Endothelial cell (in vitro differentiated cells): ENCODE measurements around the gene CTXN1. TPM values are rescaled to one million over a fixed set of nuclear protein-coding genes. Genes with fewer than 3 reads are reported as not detected.
A peak's percentile ranks its signal among the peaks of the same experiment; 100 is the strongest.
"Not testable (repeated sequence)": the region's sequence is repeated elsewhere in the genome, so short reads cannot be mapped to it uniquely, and the experiment has no call there.

ENCODE experiments used
- DNase-seq: peaks from one replicate; pipeline ENCODE4 v3.0.0; 2021; ENCODE audit warnings: low spot score
- H3K27ac Mint-ChIP-seq: one replicate; pipeline ENCODE4 v1.8.0; 2021; ENCODE audit warnings: mixed read lengths, inconsistent platforms; ENCODE audit not compliant: unreplicated experiment
- H3K27me3 Mint-ChIP-seq: one replicate; pipeline ENCODE4 v1.8.0; 2021; ENCODE audit warnings: mild to moderate bottlenecking, moderate library complexity, mixed read lengths, inconsistent platforms; ENCODE audit not compliant: unreplicated experiment
- H3K36me3 Mint-ChIP-seq: one replicate; pipeline ENCODE4 v1.8.0; 2021; ENCODE audit warnings: mild to moderate bottlenecking, low read depth, mixed read lengths, inconsistent platforms; ENCODE audit not compliant: unreplicated experiment
- H3K4me1 Mint-ChIP-seq: one replicate; pipeline ENCODE4 v1.8.0; 2021; ENCODE audit warnings: mild to moderate bottlenecking, mixed read lengths, inconsistent platforms; ENCODE audit not compliant: unreplicated experiment
- H3K4me3 Mint-ChIP-seq: one replicate; pipeline ENCODE4 v1.8.0; 2021; ENCODE audit warnings: mild to moderate bottlenecking, mixed read lengths, inconsistent platforms; ENCODE audit not compliant: unreplicated experiment
- H3K9me3 Mint-ChIP-seq: one replicate; pipeline ENCODE4 v1.8.0; 2021; ENCODE audit warnings: mixed read lengths, inconsistent platforms; ENCODE audit not compliant: unreplicated experiment
- total RNA-seq: library from RNA; stranded (reverse); fragmentation: NEBNext Ultra II Directional; extraction: Animal tissue kit (Norgen Biotek cat#: 25700); gene quantifications from one replicate; pipeline ENCODE4 v1.2.1, GENCODE V29; 2021; ENCODE audit not compliant: unreplicated experiment
- TF ChIP-seq, protein P1 (sequence below): fragments of 200-600 bp; sonication (generic); IDR thresholded peaks from one replicate; pipeline ENCODE4 v1.5.0; 2021; ENCODE audit warnings: antibody characterized with exemption; ENCODE audit not compliant: unreplicated experiment

Gene CTXN1
- total RNA-seq, 1 donor from 2014 or later = 18.3 TPM

DNA sequence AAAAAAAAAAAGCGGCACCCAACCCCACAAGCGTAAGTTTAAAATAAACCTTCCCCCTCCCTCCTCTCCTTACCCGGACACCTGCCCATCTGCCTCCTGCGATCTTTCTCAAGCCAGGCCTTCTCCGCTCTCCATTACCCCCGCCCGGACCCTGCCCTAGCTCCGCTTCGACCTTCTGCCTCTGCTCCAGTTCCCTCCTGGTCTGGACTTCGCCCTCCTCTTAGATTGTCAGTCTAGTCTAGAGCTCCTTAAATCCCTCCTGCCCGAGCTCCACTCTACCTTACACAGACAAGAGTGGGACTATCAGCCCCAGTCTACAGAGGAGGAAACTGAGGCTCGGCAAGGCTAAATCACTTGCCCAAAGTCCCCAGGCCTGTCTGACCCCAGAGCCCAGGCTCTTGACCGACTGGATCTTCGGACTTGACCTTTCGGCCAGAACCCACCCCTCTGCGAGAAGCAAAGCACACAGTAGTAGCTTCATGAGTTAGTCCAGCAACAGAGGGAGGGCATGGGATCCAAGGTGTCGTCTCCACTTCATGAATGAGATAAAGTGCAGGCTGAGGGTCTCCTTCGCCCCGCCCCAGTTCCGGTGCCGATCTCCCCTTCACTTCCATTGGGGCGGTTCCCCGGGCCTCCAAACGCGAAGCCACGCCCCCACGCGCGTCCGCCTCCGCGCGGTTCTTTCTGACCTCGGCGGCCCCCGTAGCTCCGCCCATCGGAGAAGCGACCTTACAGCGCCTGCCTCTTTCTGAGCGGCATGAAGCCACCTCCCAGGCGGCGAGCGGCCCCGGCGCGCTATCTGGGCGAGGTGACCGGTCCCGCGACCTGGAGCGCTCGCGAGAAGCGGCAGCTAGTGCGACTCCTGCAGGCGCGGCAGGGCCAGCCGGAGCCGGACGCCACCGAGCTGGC lies 6.1 kb downstream of the CTXN1 start, which contains the start of gene SNAPC2:
Gene SNAPC2, plus strand, starts transcription at position 729 of the 909 bp plus-strand sequence. Its CDS starts 29 bp downstream, at position 758.
- Mint-ChIP-seq H3K4me3 (peak within 1 kb of the TSS; percentile 88), H3K27me3 (peaks cover 24% of the 10 kb centered on the region), H3K27ac (peak within 1 kb of the TSS; percentile 64), H3K36me3 (peaks cover 8% of the 10 kb centered on the region), H3K9me3 (no peaks in the 10 kb centered on the region), H3K4me1 (peaks cover 12% of the 10 kb centered on the region)
- peak; percentile 97 for DNase-seq
- TF ChIP-seq, protein P1, sequence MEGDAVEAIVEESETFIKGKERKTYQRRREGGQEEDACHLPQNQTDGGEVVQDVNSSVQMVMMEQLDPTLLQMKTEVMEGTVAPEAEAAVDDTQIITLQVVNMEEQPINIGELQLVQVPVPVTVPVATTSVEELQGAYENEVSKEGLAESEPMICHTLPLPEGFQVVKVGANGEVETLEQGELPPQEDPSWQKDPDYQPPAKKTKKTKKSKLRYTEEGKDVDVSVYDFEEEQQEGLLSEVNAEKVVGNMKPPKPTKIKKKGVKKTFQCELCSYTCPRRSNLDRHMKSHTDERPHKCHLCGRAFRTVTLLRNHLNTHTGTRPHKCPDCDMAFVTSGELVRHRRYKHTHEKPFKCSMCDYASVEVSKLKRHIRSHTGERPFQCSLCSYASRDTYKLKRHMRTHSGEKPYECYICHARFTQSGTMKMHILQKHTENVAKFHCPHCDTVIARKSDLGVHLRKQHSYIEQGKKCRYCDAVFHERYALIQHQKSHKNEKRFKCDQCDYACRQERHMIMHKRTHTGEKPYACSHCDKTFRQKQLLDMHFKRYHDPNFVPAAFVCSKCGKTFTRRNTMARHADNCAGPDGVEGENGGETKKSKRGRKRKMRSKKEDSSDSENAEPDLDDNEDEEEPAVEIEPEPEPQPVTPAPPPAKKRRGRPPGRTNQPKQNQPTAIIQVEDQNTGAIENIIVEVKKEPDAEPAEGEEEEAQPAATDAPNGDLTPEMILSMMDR = no peak

DNA sequence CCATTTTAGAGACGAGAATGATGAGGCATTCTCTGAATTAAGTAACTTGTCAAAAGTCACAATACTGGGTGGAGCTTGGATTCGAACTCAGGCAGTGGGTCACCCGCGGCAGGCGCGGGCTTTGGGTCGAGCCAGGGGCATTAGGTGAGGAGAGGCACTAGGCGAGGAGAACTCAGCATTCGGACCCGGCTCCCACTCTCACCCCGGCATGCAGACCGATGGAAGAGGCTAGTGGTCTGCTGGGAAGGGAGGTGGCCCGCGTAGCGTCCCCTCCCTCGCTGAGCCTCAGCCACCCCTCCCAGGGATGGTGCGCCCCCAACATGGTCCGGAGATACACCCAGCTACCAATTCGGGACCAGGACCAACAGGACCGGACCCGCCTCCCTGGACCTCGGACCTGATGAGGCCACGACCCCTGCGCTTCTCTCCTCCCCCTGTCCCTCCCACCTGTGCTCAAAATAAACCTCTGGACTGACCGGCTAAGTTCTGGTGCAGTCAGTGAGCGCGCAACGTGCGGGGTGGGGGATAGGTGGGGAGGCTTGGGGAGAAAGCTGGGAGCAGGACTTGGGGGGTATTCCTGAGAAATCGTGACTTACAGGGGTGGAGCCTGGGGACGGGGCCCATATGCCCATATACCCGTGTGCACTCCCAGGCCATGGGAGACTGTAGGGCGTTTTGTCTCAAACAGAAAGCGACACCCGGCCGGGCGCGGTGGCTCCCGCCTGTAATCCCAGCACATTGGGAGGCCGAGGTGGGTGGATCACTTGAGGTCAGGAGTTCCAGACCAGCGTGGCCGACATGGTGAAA lies 7.1 kb downstream of the CTXN1 start:
- Mint-ChIP-seq H3K27ac (no peak overlapping the region), H3K27me3 (peaks cover 29% of the 10 kb centered on the region)
- TF ChIP-seq, protein P1 = no peak

DNA sequence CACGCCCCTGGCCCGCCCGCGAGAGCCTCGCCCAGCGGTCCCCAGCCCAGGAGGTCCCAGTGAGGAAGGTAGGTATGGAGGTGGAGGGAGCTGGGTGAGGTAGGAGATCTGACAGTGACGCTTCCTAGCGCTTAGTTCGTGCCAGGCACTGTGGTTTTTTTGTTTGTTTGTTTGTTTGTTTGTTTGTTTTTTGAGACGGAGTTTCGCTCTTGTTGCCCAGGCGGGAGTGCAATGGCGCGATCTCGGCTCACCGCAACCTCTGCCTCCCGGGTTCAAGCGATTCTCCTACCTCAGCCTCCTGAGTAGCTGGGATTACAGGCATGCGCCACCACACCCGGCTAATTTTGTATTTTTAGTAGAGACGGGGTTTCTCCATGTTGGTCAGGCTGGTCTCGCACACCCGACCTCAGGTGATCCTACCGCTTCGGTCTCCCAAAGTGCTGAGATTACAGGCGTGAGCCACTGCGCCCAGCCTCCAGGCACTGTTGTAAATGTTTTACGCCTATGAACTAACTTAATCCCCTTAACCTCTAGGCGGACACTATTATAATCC lies 7.8 kb downstream of the CTXN1 start:
- not testable (repeated sequence) for H3K27ac Mint-ChIP-seq, H3K4me3 Mint-ChIP-seq, DNase-seq, H3K36me3 Mint-ChIP-seq, H3K9me3 Mint-ChIP-seq
- H3K27me3 Mint-ChIP-seq = peaks cover 26% of the 10 kb centered on the region
- peaks cover 12% of the 10 kb centered on the region for H3K4me1 Mint-ChIP-seq

More for the DNA sequence above, 7.1 kb downstream of the CTXN1 start:
- no peaks in the 10 kb centered on the region for H3K9me3 Mint-ChIP-seq
- H3K4me1 Mint-ChIP-seq = peaks cover 12% of the 10 kb centered on the region
- no peak for DNase-seq
- peaks cover 8% of the 10 kb centered on the region for H3K36me3 Mint-ChIP-seq
- no peak overlapping the region for H3K4me3 Mint-ChIP-seq

DNA sequence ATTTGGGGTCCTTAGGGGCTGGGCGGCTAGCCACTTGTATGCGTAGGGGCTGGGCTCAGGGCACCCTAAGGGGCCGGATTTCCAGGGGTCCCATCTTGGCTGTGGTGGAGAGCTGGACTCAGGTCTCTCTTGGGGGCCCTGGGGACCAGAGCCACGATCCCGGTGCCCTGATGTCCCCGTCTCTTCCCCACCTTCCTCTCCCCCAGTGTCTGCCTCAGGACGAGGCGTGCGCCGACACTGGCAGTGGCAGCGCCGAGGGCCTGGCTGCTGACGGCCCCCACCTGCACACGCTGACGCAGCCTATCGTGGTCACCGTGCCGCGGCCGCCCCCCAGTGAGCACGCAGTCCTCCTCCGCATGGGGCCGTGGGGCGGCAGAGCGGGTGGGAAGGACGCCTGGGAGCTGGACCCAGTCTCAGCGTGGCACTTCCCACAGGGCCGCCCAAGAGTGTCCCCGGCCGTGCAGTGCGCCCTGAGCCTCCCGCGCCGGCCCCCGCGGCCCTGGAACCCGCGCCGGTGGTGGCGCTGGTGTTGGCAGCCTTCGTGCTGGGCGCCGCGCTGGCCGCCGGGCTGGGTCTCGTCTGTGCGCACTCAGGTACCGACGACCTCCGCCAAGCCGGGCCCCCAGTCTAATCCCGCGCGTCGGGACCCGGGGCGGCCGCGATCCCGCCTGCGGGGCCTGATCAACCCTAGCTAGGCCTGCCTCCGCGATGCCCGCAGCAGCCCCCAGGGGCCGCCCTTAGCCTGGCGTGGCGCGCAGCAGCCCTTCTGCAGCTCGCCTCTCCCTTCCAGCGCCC lies 8.5 kb downstream of the CTXN1 start:
- H3K9me3 Mint-ChIP-seq = no peaks in the 10 kb centered on the region
- H3K36me3 Mint-ChIP-seq = peaks cover 11% of the 10 kb centered on the region
- H3K27me3 Mint-ChIP-seq = peaks cover 23% of the 10 kb centered on the region
- TF ChIP-seq, protein P1 = no peak
- H3K4me1 Mint-ChIP-seq = peaks cover 12% of the 10 kb centered on the region
- peak; percentile 77 for DNase-seq
- H3K4me3 Mint-ChIP-seq = peak overlapping the region; percentile 89
- no peak overlapping the region for H3K27ac Mint-ChIP-seq

DNA sequence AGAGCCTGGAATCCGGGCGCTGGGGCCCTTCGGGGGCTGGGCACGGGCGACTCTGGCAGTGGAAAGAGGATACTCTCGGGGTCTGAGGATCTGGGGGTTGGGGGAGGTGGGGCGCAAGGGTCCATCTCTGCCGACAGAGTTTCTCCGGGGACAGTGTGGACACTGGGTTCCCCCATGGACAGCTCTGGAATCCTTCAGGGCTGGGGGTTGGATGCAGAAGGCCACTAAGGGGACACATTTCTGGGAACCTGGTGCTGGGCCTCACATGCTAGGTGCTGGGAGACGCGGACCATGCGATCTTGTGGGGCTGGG lies 9.0 kb downstream of the CTXN1 start:
- Mint-ChIP-seq H3K4me1 (peaks cover 12% of the 10 kb centered on the region), H3K27me3 (peaks cover 23% of the 10 kb centered on the region), H3K9me3 (no peaks in the 10 kb centered on the region), H3K36me3 (peaks cover 8% of the 10 kb centered on the region), H3K4me3 (peak overlapping the region; percentile 89), H3K27ac (no peak overlapping the region)
- DNase-seq = no peak
- TF ChIP-seq, protein P1 = no peak
